ENCODE measurements around the gene PRDX2.

PRDX2 gene

GRCh38 chr19:12778905-12779161, 22.8 kb downstream of the PRDX2 start:
- DNase-seq: no peak

GRCh38 chr19:12778017-12778904, 23.3 kb downstream of the PRDX2 start:
- no peak for DNase-seq

GRCh38 chr19:12777217-12778016, 24.2 kb downstream of the PRDX2 start:
- peak; percentile 52 for DNase-seq

- DNase-seq: no peak
Observed at GRCh38 chr19:12774588-12775555, 26.7 kb downstream of the PRDX2 start, which contains the start of gene HOOK2. Gene HOOK2 (minus strand): TSS chr19:12775552. CDS start chr19:12775449, 103 bp downstream.

- no peak for DNase-seq
Observed at GRCh38 chr19:12773571-12773970, 28.0 kb downstream of the PRDX2 start.

- no peak for DNase-seq
Observed at GRCh38 chr19:12772323-12772722, 29.3 kb downstream of the PRDX2 start.

- DNase-seq: no peak
Observed at GRCh38 chr19:12770922-12771321, 30.7 kb downstream of the PRDX2 start.

- no peak for DNase-seq
Observed at GRCh38 chr19:12769689-12770088, 31.9 kb downstream of the PRDX2 start.

- DNase-seq: no peak
Observed at GRCh38 chr19:12767666-12768065, 33.9 kb downstream of the PRDX2 start.

- no peak for DNase-seq
Observed at GRCh38 chr19:12767150-12767549, 34.5 kb downstream of the PRDX2 start.

GRCh38 chr19:12766051-12766521, 35.5 kb downstream of the PRDX2 start:
- peak; percentile 75 for DNase-seq

- no peak for DNase-seq
Observed at GRCh38 chr19:12764698-12765097, 36.9 kb downstream of the PRDX2 start.

GRCh38 chr19:12763100-12763499, 38.5 kb downstream of the PRDX2 start:
- no peak for DNase-seq

- DNase-seq: no peak
Observed at GRCh38 chr19:12759686-12760085, 41.9 kb downstream of the PRDX2 start.

- DNase-seq: no peak
Observed at GRCh38 chr19:12757544-12758274, 43.9 kb downstream of the PRDX2 start.

- DNase-seq: no peak
Observed at GRCh38 chr19:12756150-12756883, 45.3 kb downstream of the PRDX2 start.

- DNase-seq: no peak
Observed at GRCh38 chr19:12754465-12755196, 47.0 kb downstream of the PRDX2 start.

GRCh38 chr19:12752056-12752781, 49.4 kb downstream of the PRDX2 start:
- no peak for DNase-seq

- no peak for DNase-seq
Observed at GRCh38 chr19:12751635-12752034, 50.0 kb downstream of the PRDX2 start, which contains the start of gene BEST2. Gene BEST2 (plus strand): TSS chr19:12751791. CDS start chr19:12752593, 802 bp downstream.

GRCh38 chr19:12750851-12751250, 50.7 kb downstream of the PRDX2 start:
- no peak for DNase-seq

Measured in T1000 (cell line).